ENCODE data around the gene NAV2. TPM values are rescaled to one million over a fixed set of nuclear protein-coding genes. Genes with fewer than 3 reads are reported as not detected.

The NAV2 gene
- total RNA-seq, 4 donors from 2014 or later: 9.6 to 40.0 (median 23.1) TPM

DNA sequence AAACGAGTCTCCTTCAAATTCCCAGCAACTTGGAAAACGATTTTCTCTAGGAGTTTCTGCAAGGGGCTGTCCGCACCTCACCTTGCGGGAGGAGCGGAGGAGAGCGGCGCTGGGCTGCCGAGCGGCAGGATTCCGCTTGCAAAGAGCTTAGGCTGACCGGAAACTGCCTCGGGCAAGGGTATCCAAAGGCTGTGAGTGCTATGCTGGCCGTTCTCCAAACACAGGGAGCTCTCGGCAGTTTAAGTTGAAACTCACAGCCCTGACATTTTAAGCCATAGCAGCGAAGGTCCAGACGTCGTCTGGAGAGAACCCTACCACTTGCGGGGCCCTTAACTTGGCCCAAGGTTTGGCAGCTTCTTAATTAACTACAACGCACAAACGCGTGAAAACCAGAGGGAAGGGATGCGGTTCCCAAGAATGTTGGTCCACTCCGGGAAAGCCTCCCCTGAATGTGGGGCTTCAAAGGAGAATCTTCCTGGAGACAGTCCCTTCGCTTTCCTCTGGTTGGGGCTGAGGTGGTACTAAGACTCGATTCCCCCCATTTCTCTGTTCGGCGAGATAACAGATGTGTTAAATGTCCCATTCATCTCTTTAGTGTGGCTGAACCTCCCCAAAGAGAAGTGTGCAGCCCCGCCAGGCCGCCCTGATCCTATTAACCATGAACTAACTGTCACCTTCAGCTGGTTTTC, 448.7 kb downstream of the NAV2 start:
- Histone ChIP-seq H3K9me3 (no peaks in the 10 kb centered on the region), H3K4me3 (no peak overlapping the region), H3K4me1 (peaks cover 7 to 27% (median 23%) of the 10 kb centered on the region in 4 donors), H3K27me3 (peaks cover 100% of the 10 kb centered on the region), H3K27ac (no peak overlapping the region), H3K36me3 (no peaks in the 10 kb centered on the region)
- 5 to 19% methylated on average over 5 to 29 of the region's 29 CpGs for WGBS, 2 donors (ENCODE audit: low coverage in 1 of 2)
- in situ Hi-C loops (cut with MboI; ENCODE audit: low pct_ligation_motif_present in 1 of 4, low pct_unique_long_range_greater_than_20kb in 1 of 4, low sequenced_read_pairs in 3 of 4) (no loop called here), intact Hi-C loops (cut with DNase I; ENCODE audit: low total_unique reads) (no loop called here)
- TF ChIP-seq POLR2A (IDR thresholded peaks at IDR 0.05) (no peak), EP300 (IDR thresholded peaks at IDR 0.05; ENCODE audit: low read depth) (no peak), POLR2AphosphoS5 (IDR thresholded peaks at IDR 0.05) (no peak)
- TF ChIP-seq, protein P1, sequence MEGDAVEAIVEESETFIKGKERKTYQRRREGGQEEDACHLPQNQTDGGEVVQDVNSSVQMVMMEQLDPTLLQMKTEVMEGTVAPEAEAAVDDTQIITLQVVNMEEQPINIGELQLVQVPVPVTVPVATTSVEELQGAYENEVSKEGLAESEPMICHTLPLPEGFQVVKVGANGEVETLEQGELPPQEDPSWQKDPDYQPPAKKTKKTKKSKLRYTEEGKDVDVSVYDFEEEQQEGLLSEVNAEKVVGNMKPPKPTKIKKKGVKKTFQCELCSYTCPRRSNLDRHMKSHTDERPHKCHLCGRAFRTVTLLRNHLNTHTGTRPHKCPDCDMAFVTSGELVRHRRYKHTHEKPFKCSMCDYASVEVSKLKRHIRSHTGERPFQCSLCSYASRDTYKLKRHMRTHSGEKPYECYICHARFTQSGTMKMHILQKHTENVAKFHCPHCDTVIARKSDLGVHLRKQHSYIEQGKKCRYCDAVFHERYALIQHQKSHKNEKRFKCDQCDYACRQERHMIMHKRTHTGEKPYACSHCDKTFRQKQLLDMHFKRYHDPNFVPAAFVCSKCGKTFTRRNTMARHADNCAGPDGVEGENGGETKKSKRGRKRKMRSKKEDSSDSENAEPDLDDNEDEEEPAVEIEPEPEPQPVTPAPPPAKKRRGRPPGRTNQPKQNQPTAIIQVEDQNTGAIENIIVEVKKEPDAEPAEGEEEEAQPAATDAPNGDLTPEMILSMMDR (IDR thresholded peaks at IDR 0.05): no peak
- DNase-seq: no peak

DNA sequence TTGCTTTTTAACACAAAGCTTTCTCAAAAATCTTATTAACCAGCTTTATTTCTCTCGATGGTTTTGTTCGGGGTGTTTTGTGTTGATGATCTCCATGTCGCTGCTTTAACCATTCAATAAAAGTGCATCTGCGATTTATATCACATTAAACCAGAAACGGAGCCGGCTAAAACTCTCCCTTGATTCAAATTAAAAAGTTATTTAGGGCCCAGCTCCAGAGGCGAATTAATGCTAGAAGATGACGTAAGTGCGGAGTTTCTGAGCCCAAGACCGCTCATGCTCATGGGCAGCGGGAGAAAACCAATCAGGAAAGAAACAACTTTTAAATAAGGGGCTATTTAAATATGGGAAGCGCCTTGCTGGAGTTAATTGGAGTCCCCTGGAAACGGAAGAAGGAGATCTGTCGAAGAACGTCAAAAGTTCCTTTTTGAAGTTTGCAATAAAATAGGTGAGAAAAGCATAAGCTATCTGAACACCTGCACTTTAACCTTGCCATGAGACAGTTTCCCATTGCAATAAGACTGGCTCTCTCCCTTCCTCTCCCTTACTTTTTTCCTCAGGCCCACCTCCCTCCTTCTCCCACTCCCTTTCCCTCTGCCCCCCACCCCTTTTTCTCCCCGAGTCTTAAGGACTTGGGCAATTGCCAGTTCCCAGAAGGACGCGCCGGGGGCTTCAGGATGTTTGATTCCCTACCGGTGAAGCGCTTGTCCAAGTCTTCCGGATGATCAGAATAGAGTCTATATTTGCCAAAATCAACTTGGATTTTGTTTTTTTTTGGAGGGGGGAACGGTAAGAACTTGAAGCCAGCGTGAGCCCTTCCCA, 449.5 kb downstream of the NAV2 start:
- 4 to 14% methylated on average over 17 to 24 of the region's 24 CpGs for WGBS, 2 donors (ENCODE audit: low coverage in 1 of 2)
- peaks cover 100% of the 10 kb centered on the region for H3K27me3 ChIP-seq
- H3K27ac ChIP-seq: no peak overlapping the region
- no peaks in the 10 kb centered on the region for H3K9me3 ChIP-seq
- no peak for DNase-seq
- TF ChIP-seq, protein P1 (IDR thresholded peaks at IDR 0.05): no peak
- H3K36me3 ChIP-seq: no peaks in the 10 kb centered on the region
- no peak overlapping the region for H3K4me3 ChIP-seq
- H3K4me1 ChIP-seq: peaks cover 7 to 20% (median 15%) of the 10 kb centered on the region in 4 donors
- in situ Hi-C loops (cut with MboI; ENCODE audit: low pct_ligation_motif_present in 1 of 4, low pct_unique_long_range_greater_than_20kb in 1 of 4, low sequenced_read_pairs in 3 of 4) (no loop called here), intact Hi-C loops (cut with DNase I; ENCODE audit: low total_unique reads) (no loop called here)

GRCh38 chr11:20162824-20163782, 450.5 kb downstream of the NAV2 start:
- Histone ChIP-seq H3K27ac (no peak overlapping the region), H3K36me3 (no peaks in the 10 kb centered on the region), H3K9me3 (no peaks in the 10 kb centered on the region), H3K4me3 (peak overlapping the region in 2 of 4 donors; percentile 14 to 18), H3K27me3 (peaks cover 99% of the 10 kb centered on the region), H3K4me1 (peaks cover 7 to 17% (median 12%) of the 10 kb centered on the region in 4 donors)
- TF ChIP-seq, protein P1 (IDR thresholded peaks at IDR 0.05): no peak
- TF ChIP-seq POLR2A (IDR thresholded peaks at IDR 0.05): no peak
- no peak for TF ChIP-seq EP300 (IDR thresholded peaks at IDR 0.05; ENCODE audit: low read depth)
- TF ChIP-seq POLR2AphosphoS5 (IDR thresholded peaks at IDR 0.05): no peak
- no peak for DNase-seq
- 6 to 10% methylated on average over 2 to 60 of the region's 61 CpGs for WGBS, 2 donors (ENCODE audit: low coverage in 1 of 2)
- in situ Hi-C loops (cut with MboI; ENCODE audit: low pct_ligation_motif_present in 1 of 4, low pct_unique_long_range_greater_than_20kb in 1 of 4, low sequenced_read_pairs in 3 of 4): no loop called here
- intact Hi-C loops (cut with DNase I; ENCODE audit: low total_unique reads): no loop called here

All from transverse colon (tissue), 4 donors.